ENCODE data around the gene RASGRP3. TPM values are rescaled to one million over a fixed set of nuclear protein-coding genes. Genes with fewer than 3 reads are reported as not detected.
A peak's percentile ranks its signal among the peaks of the same experiment; 100 is the strongest.

RASGRP3 gene
- total RNA-seq, 3 donors from 2014 or later, result 9.3 to 23.9 (median 13.1) TPM

DNA sequence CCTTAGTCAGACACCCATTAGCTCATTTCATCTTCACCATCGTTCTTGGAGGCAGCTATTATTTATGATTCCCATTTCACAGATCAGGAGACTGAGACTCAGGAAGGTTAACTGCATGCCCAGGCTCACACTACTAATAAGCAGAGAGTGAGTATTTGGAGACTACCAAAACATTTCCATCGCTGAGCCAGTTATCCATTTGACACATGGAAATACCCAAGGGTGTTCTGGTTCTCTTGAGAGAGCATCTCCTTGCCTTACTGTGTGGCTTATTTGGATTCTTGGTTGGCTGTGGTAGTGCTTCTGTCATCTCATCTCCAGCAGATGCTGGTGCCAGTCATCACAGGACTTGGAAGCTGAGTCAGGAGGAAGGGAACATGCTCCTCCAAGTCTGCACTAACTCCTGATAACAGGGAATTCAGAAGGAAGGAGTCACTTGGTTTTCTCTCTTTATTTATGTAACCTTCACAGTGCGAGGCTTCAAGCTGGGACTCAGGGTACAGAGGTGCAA is 55.2 kb downstream of the RASGRP3 start:
- no peak for TF ChIP-seq POLR2A (IDR thresholded peaks at IDR 0.05)
- no peak for TF ChIP-seq POLR2AphosphoS5 (IDR thresholded peaks at IDR 0.05)
- TF ChIP-seq, protein P1, sequence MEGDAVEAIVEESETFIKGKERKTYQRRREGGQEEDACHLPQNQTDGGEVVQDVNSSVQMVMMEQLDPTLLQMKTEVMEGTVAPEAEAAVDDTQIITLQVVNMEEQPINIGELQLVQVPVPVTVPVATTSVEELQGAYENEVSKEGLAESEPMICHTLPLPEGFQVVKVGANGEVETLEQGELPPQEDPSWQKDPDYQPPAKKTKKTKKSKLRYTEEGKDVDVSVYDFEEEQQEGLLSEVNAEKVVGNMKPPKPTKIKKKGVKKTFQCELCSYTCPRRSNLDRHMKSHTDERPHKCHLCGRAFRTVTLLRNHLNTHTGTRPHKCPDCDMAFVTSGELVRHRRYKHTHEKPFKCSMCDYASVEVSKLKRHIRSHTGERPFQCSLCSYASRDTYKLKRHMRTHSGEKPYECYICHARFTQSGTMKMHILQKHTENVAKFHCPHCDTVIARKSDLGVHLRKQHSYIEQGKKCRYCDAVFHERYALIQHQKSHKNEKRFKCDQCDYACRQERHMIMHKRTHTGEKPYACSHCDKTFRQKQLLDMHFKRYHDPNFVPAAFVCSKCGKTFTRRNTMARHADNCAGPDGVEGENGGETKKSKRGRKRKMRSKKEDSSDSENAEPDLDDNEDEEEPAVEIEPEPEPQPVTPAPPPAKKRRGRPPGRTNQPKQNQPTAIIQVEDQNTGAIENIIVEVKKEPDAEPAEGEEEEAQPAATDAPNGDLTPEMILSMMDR (IDR thresholded peaks at IDR 0.05), result no peak
- Histone ChIP-seq H3K27ac (peak overlapping the region in 1 of 2 donors; percentile 7), H3K27me3 (no peaks in the 10 kb centered on the region), H3K4me1 (no peaks in the 10 kb centered on the region), H3K9me3 (no peaks in the 10 kb centered on the region), H3K4me3 (no peak overlapping the region), H3K36me3 (no peaks in the 10 kb centered on the region)
- intact Hi-C loops (cut with DNase I; ENCODE audit: low total_unique reads), result no loop called here
- DNase-seq (ENCODE audit: low spot score in 2 of 2), result no peak

DNA sequence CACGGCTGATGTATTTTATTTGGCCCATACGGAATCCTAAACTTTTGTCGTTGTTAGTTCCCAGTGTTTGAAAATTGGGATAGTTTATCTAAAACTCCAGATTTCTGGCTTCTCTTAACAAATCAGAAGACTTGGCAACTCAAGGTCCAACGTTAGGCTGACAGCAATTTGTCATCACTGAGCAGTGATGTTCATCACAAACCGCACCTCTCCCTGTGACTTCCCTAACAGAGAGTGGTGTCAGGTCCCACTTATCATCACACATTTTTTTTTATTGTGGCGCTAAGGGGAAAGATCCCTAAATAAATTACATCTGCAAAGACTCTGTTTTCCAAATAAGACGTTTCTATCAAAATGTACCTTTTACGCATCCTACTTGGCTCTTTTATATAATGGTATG is 55.7 kb downstream of the RASGRP3 start:
- TF ChIP-seq POLR2A (IDR thresholded peaks at IDR 0.05), result no peak
- no peak for TF ChIP-seq POLR2AphosphoS5 (IDR thresholded peaks at IDR 0.05)
- TF ChIP-seq, protein P1 (IDR thresholded peaks at IDR 0.05), result no peak
- H3K9me3 ChIP-seq, result no peaks in the 10 kb centered on the region
- H3K4me3 ChIP-seq, result no peak overlapping the region
- no peak overlapping the region for H3K27ac ChIP-seq
- no peaks in the 10 kb centered on the region for H3K4me1 ChIP-seq
- DNase-seq (ENCODE audit: low spot score in 2 of 2), result no peak
- H3K36me3 ChIP-seq, result no peaks in the 10 kb centered on the region
- intact Hi-C loops (cut with DNase I; ENCODE audit: low total_unique reads), result no loop called here
- no peaks in the 10 kb centered on the region for H3K27me3 ChIP-seq

DNA sequence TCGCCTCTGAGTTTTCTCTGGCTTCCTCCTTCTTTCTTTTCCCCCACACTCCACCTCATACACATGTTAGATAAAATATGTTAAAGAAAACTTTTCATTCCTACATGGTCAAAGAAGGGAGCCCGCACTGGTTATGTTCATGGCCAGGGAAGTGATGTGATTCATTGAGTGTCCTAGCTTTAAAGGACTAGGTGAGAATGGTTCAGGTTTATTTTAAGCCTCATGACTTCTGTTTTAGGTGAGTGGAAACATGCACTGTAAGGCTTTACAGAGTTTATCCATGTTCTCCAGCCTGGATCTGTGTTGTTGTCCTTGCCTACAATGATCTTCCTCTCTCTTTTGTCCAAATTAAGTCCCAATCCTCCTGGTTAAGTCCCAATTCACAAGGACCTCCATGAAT is 56.5 kb downstream of the RASGRP3 start:
- no peak overlapping the region for H3K27ac ChIP-seq
- no peaks in the 10 kb centered on the region for H3K36me3 ChIP-seq
- TF ChIP-seq POLR2AphosphoS5 (IDR thresholded peaks at IDR 0.05) (no peak), POLR2A (IDR thresholded peaks at IDR 0.05) (no peak)
- TF ChIP-seq, protein P1 (IDR thresholded peaks at IDR 0.05), result no peak
- no peaks in the 10 kb centered on the region for H3K9me3 ChIP-seq
- H3K27me3 ChIP-seq, result no peaks in the 10 kb centered on the region
- no peaks in the 10 kb centered on the region for H3K4me1 ChIP-seq
- no peak overlapping the region for H3K4me3 ChIP-seq
- intact Hi-C loops (cut with DNase I; ENCODE audit: low total_unique reads), result no loop called here
- DNase-seq (ENCODE audit: low spot score in 2 of 2), result no peak

DNA sequence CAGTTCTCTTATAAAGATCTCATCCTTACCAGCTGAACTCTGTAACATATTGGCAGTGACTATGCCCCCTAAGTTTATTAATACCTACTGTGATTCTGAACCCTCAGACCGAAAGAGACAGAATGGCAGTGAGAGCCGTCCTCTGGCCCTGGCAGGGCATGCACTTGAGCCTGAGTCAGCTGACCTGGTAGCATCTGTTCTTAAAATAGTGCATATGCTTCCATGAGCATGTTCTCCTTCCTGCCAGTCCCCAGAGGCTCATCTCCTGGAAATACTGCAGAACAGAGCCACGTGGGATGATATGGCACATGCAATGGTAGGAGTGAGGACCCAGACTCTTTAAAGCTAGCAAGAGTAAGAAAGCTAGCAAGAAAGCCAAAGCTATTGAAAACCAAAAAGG is 59.0 kb downstream of the RASGRP3 start:
- no peaks in the 10 kb centered on the region for H3K36me3 ChIP-seq
- intact Hi-C loops (cut with DNase I; ENCODE audit: low total_unique reads), result no loop called here
- TF ChIP-seq, protein P1 (IDR thresholded peaks at IDR 0.05), result no peak
- TF ChIP-seq POLR2A (IDR thresholded peaks at IDR 0.05), result no peak
- no peak for TF ChIP-seq POLR2AphosphoS5 (IDR thresholded peaks at IDR 0.05)
- DNase-seq (ENCODE audit: low spot score in 2 of 2), result no peak
- H3K27me3 ChIP-seq, result no peaks in the 10 kb centered on the region
- H3K4me3 ChIP-seq, result no peak overlapping the region
- no peaks in the 10 kb centered on the region for H3K9me3 ChIP-seq
- no peaks in the 10 kb centered on the region for H3K4me1 ChIP-seq
- H3K27ac ChIP-seq, result no peak overlapping the region

DNA sequence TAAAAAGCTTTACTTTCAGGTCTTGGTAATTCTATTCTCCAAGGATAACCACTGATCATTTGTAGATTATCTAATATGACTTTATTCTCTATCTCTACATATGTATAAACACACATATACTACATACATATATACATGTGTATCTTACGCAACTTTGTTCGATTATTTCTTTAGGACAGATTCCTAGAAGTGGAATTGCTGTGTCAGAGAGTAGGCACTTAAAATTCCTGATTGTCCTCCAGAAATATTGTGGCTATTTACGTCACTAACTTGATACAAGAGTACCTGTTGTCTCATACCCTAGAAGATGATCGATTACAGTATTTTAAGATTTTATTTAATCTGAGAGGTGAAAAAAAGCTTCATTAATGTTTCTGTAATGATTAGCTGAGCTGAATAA is 64.8 kb downstream of the RASGRP3 start:
- Histone ChIP-seq H3K4me3 (no peak overlapping the region), H3K4me1 (no peaks in the 10 kb centered on the region), H3K36me3 (no peaks in the 10 kb centered on the region), H3K9me3 (no peaks in the 10 kb centered on the region), H3K27ac (no peak overlapping the region), H3K27me3 (no peaks in the 10 kb centered on the region)
- TF ChIP-seq POLR2AphosphoS5 (IDR thresholded peaks at IDR 0.05) (no peak), POLR2A (IDR thresholded peaks at IDR 0.05) (no peak)
- TF ChIP-seq, protein P1 (IDR thresholded peaks at IDR 0.05), result no peak
- intact Hi-C loops (cut with DNase I; ENCODE audit: low total_unique reads), result no loop called here
- no peak for DNase-seq (ENCODE audit: low spot score in 2 of 2)
